Panc1 (cell line): ENCODE results near the gene POLE.

ENCODE experiments used
- CTCF ChIP-seq: fragments of 450-650 bp; IDR thresholded peaks from 2 replicates; pipeline ENCODE4 v1.5.1; 2017; ENCODE audit warnings: mild to moderate bottlenecking
- POLR2AphosphoS5 ChIP-seq: IDR thresholded peaks from 2 replicates; pipeline ENCODE4 v1.6.1; 2012; ENCODE audit warnings: mild to moderate bottlenecking, low read depth, low read length, moderate library complexity
- REST ChIP-seq, 2 experiments: IDR thresholded peaks; 2 replicates each; pipeline ENCODE4 v1.6.1; 2011 to 2012; ENCODE audit warnings: low read depth in 2 of 2, control low read depth in 1 of 2, low read length in 1 of 2, mild to moderate bottlenecking in 1 of 2, moderate library complexity in 1 of 2; ENCODE audit not compliant: insufficient read depth in 1 of 2
- SIN3A ChIP-seq: IDR thresholded peaks from 2 replicates; pipeline ENCODE4 v1.6.1; 2012; ENCODE audit warnings: low read depth, mild to moderate bottlenecking, low read length, moderate library complexity, borderline replicate concordance; ENCODE audit not compliant: insufficient read depth
- TCF7L2 ChIP-seq: IDR thresholded peaks from 2 replicates; pipeline ENCODE4 v1.6.1; 2011; ENCODE audit warnings: mild to moderate bottlenecking, low read depth, low read length, inconsistent platforms

GRCh38 chr12:132641811-132642650, 45.1 kb downstream of the POLE start:
- TF ChIP-seq CTCF = no peak
- TF ChIP-seq POLR2AphosphoS5 = no peak
- TF ChIP-seq REST (IDR thresholded peaks at IDR 0.05; ENCODE audit: insufficient read depth in 1 of 2, low read depth in 2 of 2, low read length in 1 of 2) = no peak
- no peak for TF ChIP-seq TCF7L2
- no peak for TF ChIP-seq SIN3A
